Activated CD8-positive, alpha-beta memory T cell treated with anti-CD3 and anti-CD28 coated beads, Interleukin-2, amount 50 U/mL, for 1 hour (primary cell): ENCODE results near the gene ZC3H14.

Experiments
- DNase-seq: peaks from one replicate; pipeline ENCODE4 v3.0.0-alpha.2; 2020; ENCODE audit errors: extremely low read depth

Gene ZC3H14

GRCh38 chr14:88604212-88604611 is 41.4 kb downstream of the ZC3H14 start:
- no peak for DNase-seq

- DNase-seq = no peak
Measured at GRCh38 chr14:88605594-88605993, 42.8 kb downstream of the ZC3H14 start.

- DNase-seq = no peak
Measured at GRCh38 chr14:88607829-88608228, 45.0 kb downstream of the ZC3H14 start.

GRCh38 chr14:88611878-88612277 is 49.0 kb downstream of the ZC3H14 start:
- DNase-seq = no peak

GRCh38 chr14:88612981-88613380 is 50.1 kb downstream of the ZC3H14 start:
- no peak for DNase-seq

- DNase-seq = no peak
Measured at GRCh38 chr14:88613552-88614010, 50.7 kb downstream of the ZC3H14 start.

GRCh38 chr14:88614218-88614907 is 51.5 kb downstream of the ZC3H14 start:
- DNase-seq = no peak

- no peak for DNase-seq
Measured at GRCh38 chr14:88616697-88617096, 53.9 kb downstream of the ZC3H14 start.

GRCh38 chr14:88617479-88617878 is 54.6 kb downstream of the ZC3H14 start:
- DNase-seq = no peak

- DNase-seq = no peak
Measured at GRCh38 chr14:88618476-88618875, 55.6 kb downstream of the ZC3H14 start.

GRCh38 chr14:88621100-88621499 is 58.3 kb downstream of the ZC3H14 start:
- no peak for DNase-seq

GRCh38 chr14:88625671-88626070 is 62.8 kb downstream of the ZC3H14 start:
- no peak for DNase-seq

GRCh38 chr14:88628033-88628432 is 65.2 kb downstream of the ZC3H14 start:
- DNase-seq = no peak

- no peak for DNase-seq
Measured at GRCh38 chr14:88628462-88628861, 65.6 kb downstream of the ZC3H14 start.

- no peak for DNase-seq
Measured at GRCh38 chr14:88630565-88630964, 67.7 kb downstream of the ZC3H14 start.

- no peak for DNase-seq
Measured at GRCh38 chr14:88631091-88631490, 68.3 kb downstream of the ZC3H14 start.

- DNase-seq = no peak
Measured at GRCh38 chr14:88632512-88632911, 69.7 kb downstream of the ZC3H14 start.

- no peak for DNase-seq
Measured at GRCh38 chr14:88639221-88639620, 76.4 kb downstream of the ZC3H14 start.

- DNase-seq = no peak
Measured at GRCh38 chr14:88660056-88660455, 97.2 kb downstream of the ZC3H14 start.

GRCh38 chr14:88667555-88668273 is 104.9 kb downstream of the ZC3H14 start:
- peak; percentile 16 for DNase-seq

- no peak for DNase-seq
Measured at GRCh38 chr14:88668448-88669116, 105.7 kb downstream of the ZC3H14 start.

GRCh38 chr14:88669346-88669745 is 106.5 kb downstream of the ZC3H14 start:
- no peak for DNase-seq
